ENCODE data around the gene CDON.

The CDON gene

DNA sequence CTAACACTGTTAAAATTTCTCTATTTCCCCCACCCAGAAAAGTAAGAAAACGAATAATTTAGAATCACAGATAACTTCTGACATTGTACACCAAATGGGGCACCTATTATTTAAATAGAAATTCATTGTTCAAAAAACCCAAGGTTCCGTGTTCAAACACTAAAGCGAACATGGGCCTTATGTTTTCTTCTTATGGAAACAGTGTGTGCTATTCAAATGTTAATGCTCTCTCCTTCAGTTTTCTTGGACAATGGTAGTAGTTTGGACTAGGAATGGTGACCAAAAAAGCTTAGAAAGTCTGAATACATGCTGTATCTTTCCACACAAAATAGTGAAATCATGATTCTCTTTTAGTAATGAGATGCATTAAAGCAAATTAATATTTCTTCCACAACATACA, 83.2 kb downstream of the CDON start:
- H3K27me3 ChIP-seq (ENCODE audit: control insufficient read depth in 3 of 3, insufficient read depth in 3 of 3, low read depth in 1 of 3, low read length in 3 of 3) = no peaks in the 10 kb centered on the region
- H3K14ac ChIP-seq (ENCODE audit: low read length) = no peak overlapping the region
- no peak overlapping the region for H2BK12ac ChIP-seq (ENCODE audit: low read length)
- peaks cover 6 to 28% of the 10 kb centered on the region in 2 donors for H3K4me1 ChIP-seq (ENCODE audit: control insufficient read depth in 2 of 2, insufficient read depth in 1 of 2, low read depth in 1 of 2, low read length in 2 of 2)
- no peak overlapping the region for H4K8ac ChIP-seq (ENCODE audit: low read depth, low read length)
- H3K27ac ChIP-seq (replicated peaks; ENCODE audit: low read length) = no peak overlapping the region
- H2BK120ac ChIP-seq (ENCODE audit: low read depth, low read length) = no peak overlapping the region
- no peak overlapping the region for H2AFZ ChIP-seq (ENCODE audit: low read length)
- H2AK5ac ChIP-seq (ENCODE audit: low read depth, low read length) = no peak overlapping the region
- no peak overlapping the region for H2BK15ac ChIP-seq (ENCODE audit: low read length)
- no peak overlapping the region for H3K18ac ChIP-seq (ENCODE audit: low read length)
- H4K91ac ChIP-seq (ENCODE audit: low read depth, low read length, poor library complexity) = no peak overlapping the region
- H3K4me2 ChIP-seq (ENCODE audit: insufficient read depth, low read length, poor library complexity, severe bottlenecking) = no peak overlapping the region
- H3K9me3 ChIP-seq (replicated peaks in 1 of 2; ENCODE audit: control insufficient read depth in 2 of 2, insufficient read depth in 1 of 2, low read depth in 1 of 2, low read length in 2 of 2) = no peaks in the 10 kb centered on the region
- no peaks in the 10 kb centered on the region for H3K79me1 ChIP-seq (ENCODE audit: low read depth, low read length)
- H3K4me3 ChIP-seq (ENCODE audit: low read length in 2 of 2) = no peak overlapping the region
- WGBS, 2 donors (ENCODE audit: extremely low coverage in 2 of 2, insufficient read length in 2 of 2, insufficient replicate concordance in 1 of 2) = no CpG with 5 or more reads among the region's 3 CpGs
- no peak overlapping the region for H3K23ac ChIP-seq (ENCODE audit: low read depth, low read length, poor library complexity)
- DNase-seq (ENCODE audit: low spot score) = no peak
- no peak overlapping the region for H2BK5ac ChIP-seq (ENCODE audit: low read length)
- no peak overlapping the region for H3K9ac ChIP-seq (ENCODE audit: low read depth, low read length, poor library complexity)
- H3K36me3 ChIP-seq (replicated peaks in 1 of 2; ENCODE audit: control insufficient read depth in 2 of 2, insufficient read depth in 2 of 2, low read length in 2 of 2) = peaks cover 21 to 22% of the 10 kb centered on the region in 2 donors
- no peak overlapping the region for H3K4ac ChIP-seq (ENCODE audit: low read length)

- Histone ChIP-seq H3K4me2 (ENCODE audit: insufficient read depth, low read length, poor library complexity, severe bottlenecking) (no peak overlapping the region), H3K4ac (ENCODE audit: low read length) (no peak overlapping the region), H3K27ac (replicated peaks; ENCODE audit: low read length) (no peak overlapping the region), H3K9me3 (replicated peaks in 1 of 2; ENCODE audit: control insufficient read depth in 2 of 2, insufficient read depth in 1 of 2, low read depth in 1 of 2, low read length in 2 of 2) (no peaks in the 10 kb centered on the region), H2AFZ (ENCODE audit: low read length) (no peak overlapping the region), H3K79me1 (ENCODE audit: low read depth, low read length) (no peaks in the 10 kb centered on the region), H3K23ac (ENCODE audit: low read depth, low read length, poor library complexity) (no peak overlapping the region), H4K91ac (ENCODE audit: low read depth, low read length, poor library complexity) (no peak overlapping the region), H3K36me3 (replicated peaks in 1 of 2; ENCODE audit: control insufficient read depth in 2 of 2, insufficient read depth in 2 of 2, low read length in 2 of 2) (peaks cover 20 to 21% of the 10 kb centered on the region in 2 donors), H3K14ac (ENCODE audit: low read length) (no peak overlapping the region), H2AK5ac (ENCODE audit: low read depth, low read length) (no peak overlapping the region), H3K4me1 (ENCODE audit: control insufficient read depth in 2 of 2, insufficient read depth in 1 of 2, low read depth in 1 of 2, low read length in 2 of 2) (peaks cover 6 to 28% of the 10 kb centered on the region in 2 donors), H3K4me3 (ENCODE audit: low read length in 2 of 2) (no peak overlapping the region), H3K9ac (ENCODE audit: low read depth, low read length, poor library complexity) (no peak overlapping the region), H2BK12ac (ENCODE audit: low read length) (no peak overlapping the region), H4K8ac (ENCODE audit: low read depth, low read length) (no peak overlapping the region), H2BK5ac (ENCODE audit: low read length) (no peak overlapping the region), H2BK120ac (ENCODE audit: low read depth, low read length) (no peak overlapping the region), H3K27me3 (ENCODE audit: control insufficient read depth in 3 of 3, insufficient read depth in 3 of 3, low read depth in 1 of 3, low read length in 3 of 3) (no peaks in the 10 kb centered on the region), H3K18ac (ENCODE audit: low read length) (no peak overlapping the region), H2BK15ac (ENCODE audit: low read length) (no peak overlapping the region)
- WGBS, 2 donors (ENCODE audit: extremely low coverage in 2 of 2, insufficient read length in 2 of 2, insufficient replicate concordance in 1 of 2) = no CpG with 5 or more reads among the region's 3 CpGs
- no peak for DNase-seq (ENCODE audit: low spot score)
Observed at GRCh38 chr11:125978778-125979407, 83.8 kb downstream of the CDON start.

GRCh38 chr11:125978181-125978716, 84.4 kb downstream of the CDON start:
- H4K8ac ChIP-seq (ENCODE audit: low read depth, low read length) = no peak overlapping the region
- H2BK15ac ChIP-seq (ENCODE audit: low read length) = no peak overlapping the region
- no peak overlapping the region for H2BK120ac ChIP-seq (ENCODE audit: low read depth, low read length)
- H3K4me3 ChIP-seq (ENCODE audit: low read length in 2 of 2) = no peak overlapping the region
- H3K36me3 ChIP-seq (replicated peaks in 1 of 2; ENCODE audit: control insufficient read depth in 2 of 2, insufficient read depth in 2 of 2, low read length in 2 of 2) = peaks cover 13 to 18% of the 10 kb centered on the region in 2 donors
- no peak overlapping the region for H3K4me2 ChIP-seq (ENCODE audit: insufficient read depth, low read length, poor library complexity, severe bottlenecking)
- H3K27ac ChIP-seq (replicated peaks; ENCODE audit: low read length) = no peak overlapping the region
- DNase-seq (ENCODE audit: low spot score) = no peak
- no peak overlapping the region for H2AK5ac ChIP-seq (ENCODE audit: low read depth, low read length)
- no peaks in the 10 kb centered on the region for H3K79me1 ChIP-seq (ENCODE audit: low read depth, low read length)
- no peak overlapping the region for H3K14ac ChIP-seq (ENCODE audit: low read length)
- WGBS, 2 donors (ENCODE audit: extremely low coverage in 2 of 2, insufficient read length in 2 of 2, insufficient replicate concordance in 1 of 2) = no CpG with 5 or more reads among the region's 6 CpGs
- no peak overlapping the region for H3K23ac ChIP-seq (ENCODE audit: low read depth, low read length, poor library complexity)
- no peak overlapping the region for H3K4ac ChIP-seq (ENCODE audit: low read length)
- no peak overlapping the region for H2AFZ ChIP-seq (ENCODE audit: low read length)
- no peaks in the 10 kb centered on the region for H3K27me3 ChIP-seq (ENCODE audit: control insufficient read depth in 3 of 3, insufficient read depth in 3 of 3, low read depth in 1 of 3, low read length in 3 of 3)
- no peak overlapping the region for H2BK5ac ChIP-seq (ENCODE audit: low read length)
- no peak overlapping the region for H3K18ac ChIP-seq (ENCODE audit: low read length)
- H3K4me1 ChIP-seq (ENCODE audit: control insufficient read depth in 2 of 2, insufficient read depth in 1 of 2, low read depth in 1 of 2, low read length in 2 of 2) = peaks cover 6 to 28% of the 10 kb centered on the region in 2 donors
- no peak overlapping the region for H2BK12ac ChIP-seq (ENCODE audit: low read length)
- no peak overlapping the region for H3K9ac ChIP-seq (ENCODE audit: low read depth, low read length, poor library complexity)
- H4K91ac ChIP-seq (ENCODE audit: low read depth, low read length, poor library complexity) = no peak overlapping the region
- no peaks in the 10 kb centered on the region for H3K9me3 ChIP-seq (replicated peaks in 1 of 2; ENCODE audit: control insufficient read depth in 2 of 2, insufficient read depth in 1 of 2, low read depth in 1 of 2, low read length in 2 of 2)

GRCh38 chr11:125977333-125977732, 85.3 kb downstream of the CDON start:
- no peak for DNase-seq (ENCODE audit: low spot score)
- Histone ChIP-seq H3K9ac (ENCODE audit: low read depth, low read length, poor library complexity) (no peak overlapping the region), H3K23ac (ENCODE audit: low read depth, low read length, poor library complexity) (no peak overlapping the region), H3K79me1 (ENCODE audit: low read depth, low read length) (no peaks in the 10 kb centered on the region), H3K18ac (ENCODE audit: low read length) (no peak overlapping the region), H2BK15ac (ENCODE audit: low read length) (no peak overlapping the region), H3K14ac (ENCODE audit: low read length) (no peak overlapping the region), H3K4me1 (ENCODE audit: control insufficient read depth in 2 of 2, insufficient read depth in 1 of 2, low read depth in 1 of 2, low read length in 2 of 2) (peaks cover 6 to 28% of the 10 kb centered on the region in 2 donors), H3K27ac (replicated peaks; ENCODE audit: low read length) (no peak overlapping the region), H2BK12ac (ENCODE audit: low read length) (no peak overlapping the region), H3K27me3 (ENCODE audit: control insufficient read depth in 3 of 3, insufficient read depth in 3 of 3, low read depth in 1 of 3, low read length in 3 of 3) (no peaks in the 10 kb centered on the region), H2BK120ac (ENCODE audit: low read depth, low read length) (no peak overlapping the region), H4K8ac (ENCODE audit: low read depth, low read length) (no peak overlapping the region), H3K4me3 (ENCODE audit: low read length in 2 of 2) (no peak overlapping the region), H3K4ac (ENCODE audit: low read length) (no peak overlapping the region), H3K9me3 (replicated peaks in 1 of 2; ENCODE audit: control insufficient read depth in 2 of 2, insufficient read depth in 1 of 2, low read depth in 1 of 2, low read length in 2 of 2) (no peaks in the 10 kb centered on the region), H2AK5ac (ENCODE audit: low read depth, low read length) (no peak overlapping the region), H3K36me3 (replicated peaks in 1 of 2; ENCODE audit: control insufficient read depth in 2 of 2, insufficient read depth in 2 of 2, low read length in 2 of 2) (peaks cover 5 to 16% of the 10 kb centered on the region in 2 donors), H3K4me2 (ENCODE audit: insufficient read depth, low read length, poor library complexity, severe bottlenecking) (no peak overlapping the region), H2AFZ (ENCODE audit: low read length) (no peak overlapping the region), H2BK5ac (ENCODE audit: low read length) (no peak overlapping the region), H4K91ac (ENCODE audit: low read depth, low read length, poor library complexity) (no peak overlapping the region)
- whole genome bisulfite sequencing, 2 donors (ENCODE audit: extremely low coverage in 2 of 2, insufficient read length in 2 of 2, insufficient replicate concordance in 1 of 2) = no CpG with 5 or more reads among the region's 3 CpGs

Data from neuronal stem cell (in vitro differentiated cells).